GM18951 (cell line): ENCODE data around the gene ANKRD12.

Source experiments
- POLR2A ChIP-seq: IDR thresholded peaks from 4 replicates; pipeline ENCODE4 v1.6.1; 2011; ENCODE audit warnings: mild to moderate bottlenecking; ENCODE audit not compliant: insufficient read length, insufficient read depth; ENCODE audit errors: extremely low read depth
- in situ Hi-C: fragments of 300-500 bp; cut with MboI; formaldehyde crosslinking; loops from one replicate; pipeline ENCODE4 v1.12.0; 2022; ENCODE audit warnings: low sequenced_read_pairs, mixed read lengths, inconsistent platforms; ENCODE audit not compliant: unreplicated experiment

ANKRD12 gene

GRCh38 chr18:9334973-9335696 is 198.6 kb downstream of the ANKRD12 start:
- TF ChIP-seq POLR2A, result no peak
- in situ Hi-C loops, result no loop called here
